ENCODE results near the gene PSMB3.

Gene PSMB3

DNA sequence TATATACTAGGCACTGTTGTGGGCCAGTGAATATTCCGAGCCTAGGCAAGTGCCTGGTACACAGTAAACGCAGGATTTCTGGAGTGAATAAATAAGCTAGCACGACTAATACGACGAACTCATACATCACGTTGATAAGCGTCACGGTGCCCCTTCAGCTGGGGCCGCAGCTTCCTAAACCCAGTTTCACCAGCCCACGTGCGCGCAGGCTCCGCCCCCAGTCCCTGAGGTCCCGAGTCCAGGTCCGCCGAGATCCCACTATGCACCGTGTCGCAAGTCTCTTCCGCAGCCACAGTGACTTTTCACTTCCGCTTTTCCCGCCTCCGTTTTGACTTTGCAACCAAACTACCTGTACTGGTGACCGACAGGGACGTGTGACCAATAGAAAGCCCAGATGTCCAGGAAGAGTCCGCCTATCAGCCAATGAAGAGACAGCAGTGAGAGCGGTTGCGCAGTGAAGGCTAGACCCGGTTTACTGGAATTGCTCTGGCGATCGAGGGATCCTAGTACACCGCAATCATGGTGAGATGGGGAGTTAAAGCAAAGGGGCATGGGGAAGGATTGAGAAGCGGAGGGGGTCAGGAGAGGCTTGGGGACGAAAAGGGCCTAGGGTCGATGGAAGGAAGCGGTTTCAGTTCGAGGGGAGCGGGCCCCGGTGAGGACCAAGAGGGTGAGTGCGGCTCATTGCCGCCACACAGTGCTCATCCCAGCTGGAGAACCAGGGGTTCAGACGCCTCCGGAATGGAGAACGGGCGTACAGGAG is at the start of gene PSMB3:
TSS of gene PSMB3 (plus strand) at position 434 of the 763 bp plus-strand sequence. CDS start at position 520, 86 bp downstream.
- no peak for FAIRE-seq

DNA sequence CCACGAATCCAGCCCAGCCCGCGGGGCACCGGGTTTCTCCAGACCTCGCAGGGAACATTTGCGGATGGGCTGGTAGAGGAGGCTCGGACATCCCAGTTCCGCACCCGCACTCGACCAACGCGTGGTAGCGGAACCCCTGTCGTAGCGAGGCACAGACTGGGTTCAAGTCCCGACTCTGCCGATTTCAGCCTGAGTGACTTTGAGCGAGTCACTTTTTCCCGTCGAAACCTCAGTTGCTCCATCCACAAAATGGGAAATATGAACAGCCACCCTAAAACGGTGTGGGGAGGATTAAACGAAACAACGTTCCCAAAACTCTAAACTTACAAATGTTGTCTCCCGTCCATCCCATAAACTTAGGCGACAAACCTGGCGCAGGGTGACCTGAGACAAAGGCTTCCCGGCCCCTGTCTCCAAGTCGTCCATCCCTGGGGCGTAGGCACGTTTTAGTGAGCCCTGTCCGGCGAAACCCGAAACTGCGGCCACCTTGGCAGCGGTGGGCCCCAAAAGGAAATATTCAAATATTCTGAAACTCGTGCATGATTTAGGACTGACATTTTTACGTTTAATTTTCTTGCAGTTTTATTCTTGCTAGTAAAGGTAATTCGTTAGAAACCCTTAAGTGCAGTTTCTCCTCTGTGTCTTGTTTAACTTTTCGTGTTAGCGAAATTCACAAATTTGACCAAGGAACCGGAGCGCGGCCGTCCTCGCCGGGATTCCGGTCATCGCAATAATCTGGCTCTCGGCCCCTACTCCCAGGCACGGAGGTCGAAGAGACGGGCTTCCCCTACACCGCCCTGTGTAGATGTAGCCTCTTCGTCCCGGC is 49.4 kb upstream of the PSMB3 start:
- no peak for FAIRE-seq

DNA sequence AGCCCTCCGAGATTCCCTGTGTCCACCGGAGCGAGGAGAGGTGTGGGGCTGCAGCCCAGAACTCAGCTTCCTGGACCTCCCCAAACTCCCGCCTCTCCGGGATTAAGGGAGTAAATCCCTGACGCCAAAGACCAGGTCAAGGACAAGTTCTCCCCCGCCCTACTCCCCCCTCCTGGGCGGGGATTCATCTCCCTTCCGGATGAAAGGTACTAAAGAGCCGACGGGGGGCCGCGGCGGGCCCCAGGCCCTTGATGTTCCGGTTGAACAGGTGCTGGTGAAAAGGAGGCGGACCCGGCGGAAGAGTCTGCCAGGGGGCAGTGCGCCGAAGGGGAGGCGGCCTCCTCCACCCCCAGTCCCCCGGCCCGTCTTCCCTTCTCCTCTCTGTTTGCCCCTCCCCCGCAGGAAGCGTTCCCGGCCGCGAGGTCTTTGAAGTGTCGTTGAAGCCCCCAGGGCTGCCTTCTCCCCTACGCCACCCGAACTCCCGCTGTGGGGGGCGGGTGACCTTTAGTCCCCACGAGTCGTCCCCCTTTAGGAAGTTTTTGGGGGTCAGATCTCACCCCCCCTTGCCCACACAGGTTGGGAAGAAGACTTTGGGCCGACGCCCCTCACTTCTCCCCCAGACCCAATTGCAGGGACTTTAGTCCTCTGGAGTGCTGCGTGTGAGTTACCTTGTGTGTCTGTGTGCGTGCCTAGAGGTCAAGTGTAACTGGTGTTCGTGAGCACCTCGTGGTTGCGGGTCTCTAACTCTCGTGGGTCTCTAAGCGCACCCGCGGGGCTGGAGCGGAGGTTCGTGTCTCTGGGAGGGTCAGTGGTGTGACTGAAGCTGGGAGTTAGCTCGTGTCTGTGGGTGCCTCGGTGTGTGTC is 48.6 kb upstream of the PSMB3 start:
- no peak for FAIRE-seq

DNA sequence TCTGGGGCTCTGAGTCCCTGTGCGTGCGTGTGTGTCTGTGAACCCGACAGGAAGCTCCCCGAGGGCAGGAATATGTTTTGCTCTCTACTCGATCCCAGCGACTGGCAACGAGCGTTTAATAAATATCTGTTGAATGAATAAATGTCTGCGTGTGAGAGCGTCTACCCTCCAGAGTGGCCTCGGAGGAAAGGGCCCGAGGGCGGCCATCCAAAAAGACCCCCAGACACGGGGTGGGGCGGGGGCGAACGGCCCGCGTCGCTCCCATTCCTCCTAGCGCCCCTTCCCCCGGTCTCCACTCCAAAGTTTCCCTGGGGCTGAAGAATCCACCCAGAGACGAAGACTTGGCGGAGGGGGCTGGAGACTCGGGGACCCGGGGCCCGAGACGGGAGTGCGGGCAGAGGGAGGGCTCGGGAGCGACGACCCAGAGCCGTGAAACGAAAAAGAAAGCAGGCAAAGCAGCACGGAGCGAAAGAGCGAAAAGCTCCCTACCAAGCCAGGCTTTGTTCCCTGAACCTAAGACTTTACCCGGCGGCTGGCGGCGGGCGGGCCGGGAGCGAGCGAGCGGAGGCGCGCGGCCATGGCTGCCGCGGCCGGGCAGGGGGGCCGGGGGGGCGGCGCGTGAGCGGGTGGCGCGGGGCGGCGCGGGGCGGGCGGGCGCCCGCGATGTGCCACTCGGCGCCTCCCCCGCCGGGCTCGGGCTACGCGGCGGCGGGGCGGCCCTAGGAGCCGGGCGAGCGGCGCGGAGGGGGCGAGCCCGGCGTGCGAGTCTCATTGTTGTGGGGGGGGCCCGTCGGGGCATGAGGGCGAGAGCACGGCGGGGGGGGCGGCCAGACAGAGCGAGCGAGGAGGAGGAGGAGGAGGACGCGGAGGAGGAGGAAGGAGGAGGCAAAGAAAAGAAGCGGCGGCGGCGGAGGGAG is 47.7 kb upstream of the PSMB3 start, which contains the start of gene MLLT6:
TSS of gene MLLT6 (plus strand) at position 668 of the 917 bp plus-strand sequence. CDS start 360 bp downstream, outside the sequence.
- no peak for FAIRE-seq

DNA sequence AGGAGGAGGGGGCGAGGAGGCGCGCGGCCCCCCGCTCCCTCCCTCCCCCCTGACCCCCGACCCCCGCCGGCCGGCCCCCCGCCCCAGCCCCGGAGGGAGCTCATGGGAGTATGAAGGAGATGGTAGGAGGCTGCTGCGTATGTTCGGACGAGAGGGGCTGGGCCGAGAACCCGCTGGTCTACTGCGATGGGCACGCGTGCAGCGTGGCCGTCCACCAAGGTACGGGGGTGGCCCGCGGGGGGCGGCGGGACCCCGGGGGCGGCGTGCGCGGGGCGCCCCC is 47.1 kb upstream of the PSMB3 start:
- no peak for FAIRE-seq

DNA sequence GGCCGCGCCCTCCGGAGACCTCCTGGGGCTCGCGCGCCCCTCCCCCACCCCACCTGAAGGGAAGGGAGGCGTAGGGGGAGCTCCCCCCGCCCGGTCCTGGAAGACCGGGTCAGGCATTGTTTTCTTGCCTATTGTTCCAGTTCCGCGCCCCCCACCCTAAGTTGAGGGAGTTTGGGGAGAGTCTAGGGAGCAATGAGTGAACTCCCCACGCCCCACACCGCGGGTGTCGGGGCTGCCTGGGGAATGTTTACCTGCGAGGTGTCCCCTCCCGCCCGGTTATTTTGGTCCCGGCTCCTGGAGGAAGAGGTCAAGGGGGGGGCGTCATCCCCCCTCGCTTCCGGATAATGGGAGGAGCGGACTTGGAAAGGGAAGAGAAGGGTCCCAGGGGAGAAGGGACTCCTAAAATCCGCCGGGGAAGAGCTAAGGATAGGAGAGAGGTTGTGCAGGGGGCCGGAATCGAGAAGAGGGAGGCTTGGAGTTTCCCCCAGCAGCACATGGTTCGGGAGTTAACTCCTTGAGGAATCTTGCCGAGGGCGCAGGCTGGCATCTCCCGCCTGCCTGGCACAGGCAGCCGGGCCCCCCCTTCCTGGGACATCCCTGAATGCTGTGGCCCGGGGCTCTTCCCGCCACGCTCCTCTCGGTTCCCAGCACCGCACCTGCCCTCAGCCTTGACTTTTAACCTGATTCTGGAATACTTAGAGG is 46.6 kb upstream of the PSMB3 start:
- FAIRE-seq: no peak

DNA sequence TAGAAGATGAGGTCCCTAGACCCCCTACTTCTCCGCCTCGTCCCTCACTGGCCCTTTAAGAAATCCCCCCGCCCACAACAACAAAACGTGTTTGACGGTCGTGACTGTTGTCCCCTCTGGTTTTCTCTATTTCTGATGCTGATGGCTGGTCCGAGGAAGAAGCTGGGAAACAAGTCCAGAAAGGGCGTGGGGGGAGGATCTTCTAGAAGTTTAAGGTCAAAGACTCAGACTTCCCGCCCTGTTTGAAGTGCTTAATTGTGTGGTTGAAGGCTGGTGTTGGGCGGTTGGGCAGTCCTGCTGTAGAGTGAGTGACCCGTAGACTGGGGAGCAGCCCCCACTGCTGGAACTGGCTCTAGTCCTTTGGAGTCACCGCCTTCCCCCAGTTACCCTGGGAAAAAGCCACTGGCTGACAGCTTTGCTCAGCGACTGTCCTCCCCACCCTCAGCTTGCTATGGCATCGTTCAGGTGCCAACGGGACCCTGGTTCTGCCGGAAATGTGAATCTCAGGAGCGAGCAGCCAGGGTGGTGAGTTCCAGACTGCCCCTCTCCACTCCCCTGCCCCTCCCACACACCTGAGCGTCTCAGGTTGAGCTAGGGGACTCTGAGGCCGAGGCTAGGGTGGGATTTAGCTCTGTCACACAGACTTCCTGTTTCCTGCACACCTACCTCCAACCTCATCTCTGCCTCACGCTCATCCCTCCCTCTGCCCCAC is 45.9 kb upstream of the PSMB3 start:
- FAIRE-seq: no peak

DNA sequence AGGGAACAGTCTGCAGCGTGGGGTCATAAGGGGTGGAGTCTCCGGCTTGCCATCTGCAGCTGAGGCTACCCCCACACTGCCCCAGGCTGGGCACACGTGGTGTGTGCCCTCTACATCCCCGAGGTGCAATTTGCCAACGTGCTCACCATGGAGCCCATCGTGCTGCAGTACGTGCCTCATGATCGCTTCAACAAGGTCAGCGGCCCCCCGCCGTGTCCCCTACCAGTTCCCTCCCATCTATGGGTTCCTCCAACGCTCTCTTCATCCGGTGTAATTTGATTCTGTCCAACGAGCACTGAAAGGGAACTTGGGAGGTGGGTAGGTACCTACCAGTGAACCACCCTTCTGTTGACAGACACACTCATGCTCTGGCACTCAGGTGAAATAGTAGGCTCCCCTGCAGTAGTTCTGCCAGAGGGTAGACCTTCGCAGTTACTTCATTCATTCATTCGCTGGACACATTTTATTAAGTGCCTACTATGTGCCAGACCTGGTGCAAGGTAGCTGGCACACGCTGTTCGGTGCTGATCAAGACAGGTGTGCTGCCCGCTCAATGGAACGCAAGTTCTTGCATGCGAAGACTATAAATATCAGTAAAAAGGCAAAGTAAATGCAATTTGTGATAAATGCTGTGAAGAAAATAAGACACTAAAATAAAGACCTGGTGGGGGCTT is 44.7 kb upstream of the PSMB3 start:
- FAIRE-seq: no peak

DNA sequence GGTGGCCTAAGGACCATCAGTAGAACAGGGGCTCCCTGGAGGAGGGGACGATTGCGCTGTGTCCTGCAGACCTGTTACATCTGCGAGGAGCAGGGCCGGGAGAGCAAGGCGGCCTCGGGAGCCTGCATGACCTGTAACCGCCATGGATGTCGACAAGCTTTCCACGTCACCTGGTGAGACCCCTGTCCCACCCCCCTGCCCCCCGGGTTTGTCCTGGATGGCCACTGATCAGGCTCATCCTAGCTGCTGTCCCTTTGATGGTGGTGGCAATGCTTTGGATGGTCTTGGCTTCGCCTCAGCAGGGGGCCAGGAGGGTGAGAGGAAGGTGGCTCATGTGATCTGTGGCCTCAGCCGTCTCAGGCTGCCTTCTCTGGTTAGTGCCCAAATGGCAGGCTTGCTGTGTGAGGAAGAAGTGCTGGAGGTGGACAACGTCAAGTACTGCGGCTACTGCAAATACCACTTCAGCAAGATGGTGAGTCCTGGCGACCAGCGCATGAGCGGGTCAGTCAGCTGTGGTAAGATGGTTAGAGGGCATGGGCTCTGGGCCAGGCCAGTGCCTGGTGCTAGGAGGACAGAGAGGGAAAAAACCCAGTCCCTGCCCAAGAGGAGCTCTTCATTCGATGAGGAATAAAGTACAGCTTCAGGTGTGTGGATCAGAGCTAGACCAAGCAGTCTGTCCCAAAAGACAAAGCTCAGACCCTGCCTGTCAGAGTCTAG is 43.3 kb upstream of the PSMB3 start:
- FAIRE-seq: no peak

DNA sequence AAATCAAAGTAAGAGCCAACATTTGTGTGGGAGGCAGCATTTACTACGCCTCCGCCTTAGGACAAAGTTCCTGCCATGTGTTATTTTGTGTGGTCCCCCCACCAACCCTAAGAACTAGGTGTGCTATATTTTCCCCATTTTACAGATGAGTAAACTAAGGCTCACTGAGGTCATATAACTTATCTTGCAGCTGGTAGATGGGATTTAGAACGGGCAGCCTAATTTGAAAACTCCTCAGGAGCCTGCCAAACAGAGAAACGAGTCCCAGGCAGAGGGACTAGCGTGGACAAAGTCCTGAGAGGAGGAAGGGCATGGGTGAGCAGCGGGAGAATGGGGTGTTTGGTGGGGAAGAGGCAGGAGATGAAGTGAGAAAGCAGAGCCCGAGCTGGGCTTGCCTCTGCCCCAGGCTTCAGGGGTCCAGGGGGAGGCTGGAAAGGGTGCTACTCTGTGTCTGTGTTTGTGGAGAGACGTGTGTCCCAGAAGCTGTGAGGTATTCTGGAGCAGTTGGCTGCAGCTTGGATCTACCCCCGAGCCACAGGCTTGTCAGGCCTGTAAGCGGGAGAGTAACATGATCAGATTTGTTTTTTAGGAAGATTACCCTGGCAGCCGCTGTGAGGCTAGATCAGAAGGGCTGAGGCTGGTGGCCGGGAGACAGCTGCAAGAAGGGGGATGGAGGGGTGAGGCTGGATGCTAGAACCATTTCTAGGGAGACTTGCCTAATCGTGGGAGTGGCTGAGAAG is 42.5 kb upstream of the PSMB3 start:
- no peak for FAIRE-seq

DNA sequence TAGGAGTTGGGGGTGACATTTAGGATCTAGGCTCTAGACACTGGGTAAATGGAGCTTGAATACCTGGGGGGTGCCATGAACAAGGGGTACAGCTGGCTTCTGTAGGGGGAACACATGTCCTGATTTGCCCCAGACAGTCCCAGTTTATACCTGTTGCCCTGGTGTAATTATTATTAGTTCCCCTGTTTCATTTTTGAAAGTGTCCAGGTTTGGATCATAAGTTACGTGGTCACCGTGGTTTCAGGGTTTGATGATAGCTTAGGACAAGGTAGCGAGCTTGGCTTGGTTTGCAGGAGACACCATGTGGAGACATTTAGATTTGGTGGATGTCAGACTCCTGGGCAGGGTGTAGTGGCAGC is 42.0 kb upstream of the PSMB3 start:
- FAIRE-seq: no peak

DNA sequence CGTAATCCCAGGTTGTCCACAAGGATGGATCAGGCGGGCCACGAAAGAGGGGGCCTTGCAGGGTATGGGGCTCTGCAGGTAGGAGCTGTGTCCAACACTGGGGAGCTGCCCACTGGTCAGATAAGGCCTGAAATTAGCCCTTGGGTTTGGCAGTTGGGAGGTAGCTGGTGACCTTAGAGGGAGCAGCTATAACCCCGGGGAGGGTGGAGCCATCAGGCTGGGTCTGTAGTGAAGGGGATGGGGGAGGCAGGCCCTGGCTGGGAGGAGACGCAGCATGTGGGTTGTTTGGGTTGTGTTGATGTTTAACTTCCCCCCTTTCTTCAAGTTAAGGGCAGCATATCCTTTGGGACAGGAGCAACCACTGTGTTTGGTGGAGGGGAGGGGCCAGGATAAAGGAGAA is 41.6 kb upstream of the PSMB3 start:
- no peak for FAIRE-seq

DNA sequence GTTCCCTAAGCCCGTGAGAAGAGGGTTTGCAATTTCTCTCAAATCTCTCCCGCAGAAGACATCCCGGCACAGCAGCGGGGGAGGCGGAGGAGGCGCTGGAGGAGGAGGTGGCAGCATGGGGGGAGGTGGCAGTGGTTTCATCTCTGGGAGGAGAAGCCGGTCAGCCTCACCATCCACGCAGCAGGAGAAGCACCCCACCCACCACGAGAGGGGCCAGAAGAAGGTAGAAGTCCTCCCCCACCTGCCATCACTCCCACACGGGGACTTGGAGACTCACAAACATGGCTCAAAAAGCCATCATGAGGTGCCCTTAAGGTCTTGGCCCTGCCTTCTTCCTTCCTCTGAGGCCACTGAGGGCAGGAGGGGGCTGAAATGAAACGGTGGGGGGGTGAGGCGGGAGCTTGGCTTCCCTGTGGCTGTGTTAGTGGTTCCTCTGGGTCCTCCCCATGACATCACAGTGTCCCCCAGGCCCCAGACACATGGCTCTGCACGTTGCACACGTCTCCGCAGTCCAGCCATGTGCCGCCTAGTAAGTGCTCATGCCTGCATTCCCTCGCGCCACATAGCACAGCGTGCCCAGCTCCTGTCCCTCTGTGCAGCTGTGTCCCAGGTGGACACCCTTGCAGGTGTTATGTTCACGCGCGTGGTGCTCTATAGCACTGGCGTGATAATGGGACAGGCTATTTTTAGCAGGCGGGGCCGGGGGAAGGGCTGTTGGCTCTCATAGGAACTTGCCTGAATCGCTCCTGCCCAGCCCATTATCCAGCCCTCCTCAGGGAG is 40.6 kb upstream of the PSMB3 start:
- no peak for FAIRE-seq

DNA sequence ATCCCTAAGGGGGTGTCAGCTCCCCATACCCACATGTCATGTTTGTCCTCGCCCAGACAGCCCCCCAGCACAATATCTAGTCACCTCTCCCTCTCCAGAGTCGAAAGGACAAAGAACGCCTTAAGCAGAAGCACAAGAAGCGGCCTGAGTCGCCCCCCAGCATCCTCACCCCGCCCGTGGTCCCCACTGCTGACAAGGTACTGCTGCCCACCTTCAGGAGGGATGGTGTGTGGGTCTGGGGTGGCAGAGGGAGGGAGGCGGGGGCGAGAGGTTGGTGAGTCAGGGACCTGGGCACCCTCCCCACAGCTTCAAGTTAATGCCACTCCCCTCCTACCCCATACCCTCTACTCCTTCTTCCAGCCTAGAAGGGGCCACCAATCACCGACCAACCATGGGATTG is 39.9 kb upstream of the PSMB3 start:
- no peak for FAIRE-seq

DNA sequence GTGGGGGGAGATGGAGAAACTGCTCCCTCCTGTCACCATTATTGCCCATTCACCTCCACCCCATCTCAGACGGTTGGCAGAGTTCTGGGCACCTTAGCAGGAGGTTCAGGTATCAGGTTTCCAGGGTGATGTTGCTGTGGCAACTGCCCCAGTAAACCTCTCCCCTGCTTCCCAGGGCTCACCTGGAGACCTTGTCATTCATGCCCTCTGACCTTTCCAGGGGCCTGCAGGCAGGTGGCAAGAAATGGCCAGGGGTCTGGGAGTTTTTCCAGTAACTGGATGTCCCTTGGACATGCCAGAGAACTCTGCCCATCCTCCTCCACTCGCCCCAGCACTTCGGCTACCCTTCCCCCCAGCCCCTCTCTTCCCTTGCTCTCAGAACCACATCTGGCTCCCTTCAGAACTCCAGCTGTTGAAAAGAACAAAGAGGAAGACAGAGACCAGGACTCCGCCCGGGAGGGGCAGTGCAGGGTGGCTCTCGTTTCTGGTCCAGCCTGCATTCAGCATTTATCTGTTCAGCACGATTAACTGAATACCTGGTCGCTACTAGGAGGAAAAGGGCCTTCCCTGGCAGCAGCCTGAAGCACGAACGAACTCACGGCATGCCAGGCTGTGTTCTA is 39.0 kb upstream of the PSMB3 start:
- FAIRE-seq: no peak

DNA sequence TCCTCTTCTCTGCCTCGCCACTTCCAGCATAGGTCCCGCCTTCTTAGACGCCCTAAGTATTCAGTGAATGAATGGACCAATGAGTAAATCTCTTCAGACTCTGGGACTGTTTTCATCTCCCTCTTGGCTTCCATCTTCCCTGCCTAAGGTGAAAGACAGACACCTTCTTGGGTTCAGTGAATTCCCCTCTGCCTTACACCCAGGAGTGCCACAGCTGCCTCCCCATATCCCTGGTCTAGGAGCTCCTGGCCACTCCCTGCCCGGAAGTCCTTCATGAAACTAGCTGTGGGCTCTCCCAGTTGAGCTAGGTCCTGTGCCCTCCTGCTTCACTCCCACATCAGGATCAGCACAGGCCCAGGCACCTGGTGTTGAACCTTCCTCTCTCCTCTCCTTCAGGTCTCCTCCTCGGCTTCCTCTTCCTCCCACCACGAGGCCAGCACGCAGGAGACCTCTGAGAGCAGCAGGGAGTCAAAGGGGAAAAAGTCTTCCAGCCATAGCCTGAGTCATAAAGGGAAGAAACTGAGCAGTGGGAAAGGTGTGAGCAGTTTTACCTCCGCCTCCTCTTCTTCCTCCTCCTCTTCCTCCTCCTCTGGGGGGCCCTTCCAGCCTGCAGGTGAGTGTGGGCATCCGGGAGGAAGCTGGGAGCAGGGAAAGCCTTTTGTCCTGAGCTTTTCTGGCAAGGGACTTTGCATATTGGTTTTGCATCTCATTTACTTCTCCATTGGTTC is 37.2 kb upstream of the PSMB3 start:
- FAIRE-seq: no peak
